GM18867 (cell line): ENCODE results near the gene MARCHF5.
"Not testable (repeated sequence)": the region's sequence is repeated elsewhere in the genome, so short reads cannot be mapped to it uniquely, and the experiment has no call there.

Experiments used
- ATAC-seq: cut with Tn5 transposase; IDR thresholded peaks from one replicate; pipeline ENCODE4 v1.9.1; 2021; ENCODE audit warnings: mild to moderate bottlenecking, moderate library complexity; ENCODE audit not compliant: unreplicated experiment

The MARCHF5 gene

DNA sequence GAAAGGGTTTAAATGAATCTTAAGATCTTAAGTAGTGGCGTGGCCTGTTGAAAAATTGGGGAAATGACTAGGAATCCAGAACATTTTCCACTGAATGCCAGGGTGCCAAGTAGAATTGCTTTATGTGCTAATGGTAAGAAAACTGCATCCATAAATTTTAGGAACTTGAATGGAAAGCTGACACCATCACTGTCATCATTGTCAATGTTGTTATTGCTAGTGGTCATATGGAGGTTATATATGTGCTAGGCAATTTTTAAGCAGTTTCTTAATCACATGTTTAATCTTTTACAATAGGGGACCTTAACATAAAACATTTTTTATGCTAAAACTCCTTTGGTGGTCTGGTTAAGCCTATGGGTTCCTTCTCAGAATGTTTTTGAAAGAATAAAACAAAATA is 13.1 kb downstream of the MARCHF5 start:
- no peak for ATAC-seq

GRCh38 chr10:92305133-92306072 is 14.4 kb downstream of the MARCHF5 start:
- no peak for ATAC-seq

GRCh38 chr10:92309272-92309671 is 18.3 kb downstream of the MARCHF5 start:
- ATAC-seq = no peak

GRCh38 chr10:92313750-92314149 is 22.8 kb downstream of the MARCHF5 start:
- ATAC-seq = no peak

DNA sequence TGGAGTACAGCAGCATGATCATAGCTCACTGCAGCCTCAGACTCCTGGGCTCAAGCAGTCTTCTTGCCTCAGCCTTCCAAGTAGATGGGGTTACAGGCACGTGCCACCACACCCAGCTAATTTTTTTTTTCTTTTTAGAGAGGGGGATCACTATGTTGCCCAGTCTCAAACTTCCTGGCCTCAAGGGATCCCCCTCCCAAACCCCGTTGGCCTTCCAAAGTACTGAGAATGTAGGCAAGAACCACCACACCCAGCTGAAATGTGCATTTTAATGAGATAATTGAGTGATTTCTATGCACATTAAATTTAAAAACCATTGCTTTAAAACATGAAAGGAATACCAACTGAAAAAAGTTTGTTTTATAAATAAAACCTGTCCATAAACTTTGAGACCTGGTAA is 25.6 kb downstream of the MARCHF5 start:
- no peak for ATAC-seq

DNA sequence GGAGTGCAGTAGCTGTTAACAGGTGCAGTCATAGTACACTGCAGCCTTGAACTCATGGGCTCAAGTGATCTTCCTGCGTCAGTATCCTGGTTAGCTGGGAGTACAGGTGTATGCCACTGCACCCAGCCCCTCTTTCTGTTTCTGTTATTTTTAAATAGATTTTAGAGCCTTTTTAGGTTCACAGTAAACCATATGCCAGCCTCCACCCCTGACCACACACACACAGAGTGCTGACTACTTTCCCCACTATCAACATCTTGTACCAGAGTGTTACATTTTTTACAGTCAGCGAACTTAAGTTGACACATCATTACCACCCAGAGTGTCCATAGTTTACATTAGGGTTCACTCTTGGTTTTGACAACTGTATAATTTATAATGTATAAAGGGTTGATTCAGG is 32.1 kb downstream of the MARCHF5 start:
- ATAC-seq = no peak

DNA sequence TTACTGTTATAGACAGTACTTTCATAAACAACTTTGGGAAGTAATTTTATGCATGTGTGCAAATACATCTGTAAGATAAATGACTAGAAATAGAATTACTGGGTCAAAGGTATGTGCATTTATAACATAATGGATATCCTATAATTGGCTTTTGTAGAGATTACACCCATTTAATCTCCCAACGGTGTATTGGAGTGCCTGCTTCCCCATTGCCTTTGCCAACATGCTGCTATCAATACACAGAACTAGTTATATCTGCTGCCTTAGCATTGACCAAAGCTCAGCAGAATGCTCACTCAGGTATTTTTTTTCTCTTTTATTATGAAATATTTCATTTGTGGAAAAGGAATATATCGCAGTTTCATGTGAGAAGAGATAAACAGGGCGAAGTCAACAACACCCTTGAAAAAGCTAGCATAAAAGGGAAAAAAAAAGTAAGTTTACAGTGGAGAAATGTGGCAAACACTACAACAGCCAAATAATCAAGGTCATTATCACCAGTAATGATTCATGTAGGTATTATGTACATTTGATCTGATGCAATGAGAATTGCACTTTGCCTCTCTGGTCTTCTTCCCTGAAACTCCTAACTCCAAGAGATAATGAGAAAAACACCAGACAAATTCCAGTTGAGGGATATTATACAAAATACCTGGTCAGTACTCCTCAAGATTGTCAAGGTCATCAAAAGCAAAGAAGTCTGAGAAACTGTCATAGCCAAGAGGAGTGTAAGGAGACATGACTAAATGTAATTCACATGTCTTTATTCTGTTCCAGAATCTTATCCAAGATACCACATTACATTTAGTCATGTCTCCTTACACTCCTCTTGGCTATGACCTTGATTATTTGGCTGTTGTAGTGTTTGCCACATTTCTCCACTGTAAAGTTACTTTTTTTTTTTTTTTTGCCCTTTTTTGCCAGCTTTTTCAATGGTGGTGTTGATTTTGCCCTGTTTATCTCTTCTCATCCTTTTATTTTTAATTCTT is 36.8 kb downstream of the MARCHF5 start:
- ATAC-seq = no peak

GRCh38 chr10:92328993-92329392 is 38.0 kb downstream of the MARCHF5 start:
- no peak for ATAC-seq

GRCh38 chr10:92329927-92330326 is 39.0 kb downstream of the MARCHF5 start:
- not testable (repeated sequence) for ATAC-seq

- ATAC-seq = no peak
Observed at GRCh38 chr10:92342796-92343195, 51.8 kb downstream of the MARCHF5 start.

- ATAC-seq = not testable (repeated sequence)
Observed at GRCh38 chr10:92345575-92345974, 54.6 kb downstream of the MARCHF5 start.

DNA sequence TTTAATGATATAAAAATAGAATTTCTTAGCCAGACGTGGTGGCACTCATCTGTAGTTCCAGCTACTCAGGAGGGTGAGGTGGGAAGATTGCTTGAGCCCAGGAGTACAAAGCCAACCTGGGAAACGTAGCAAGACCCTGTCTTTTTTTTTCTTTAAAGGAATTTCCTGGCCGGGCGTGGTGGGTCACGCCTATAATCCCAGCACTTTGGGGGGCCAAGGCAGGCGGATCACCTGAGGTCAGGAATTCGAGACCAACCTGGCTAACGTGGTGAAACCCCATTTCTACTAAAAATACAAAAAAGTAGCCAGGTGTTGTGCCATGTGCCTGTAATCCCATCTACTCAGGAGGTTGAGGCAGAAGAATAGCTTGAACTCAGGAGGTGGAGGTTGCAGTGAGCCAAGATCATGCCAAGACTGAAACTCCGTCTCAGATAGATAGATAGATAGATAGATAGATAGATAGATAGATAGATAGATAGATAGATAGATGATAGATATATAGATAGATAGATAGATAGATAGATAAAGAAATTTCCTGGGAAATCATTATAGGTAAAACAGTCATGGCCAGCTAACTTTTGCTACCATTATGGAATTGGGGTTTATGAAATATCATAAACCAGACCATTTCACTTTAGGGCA is 56.2 kb downstream of the MARCHF5 start:
- ATAC-seq = not testable (repeated sequence)

DNA sequence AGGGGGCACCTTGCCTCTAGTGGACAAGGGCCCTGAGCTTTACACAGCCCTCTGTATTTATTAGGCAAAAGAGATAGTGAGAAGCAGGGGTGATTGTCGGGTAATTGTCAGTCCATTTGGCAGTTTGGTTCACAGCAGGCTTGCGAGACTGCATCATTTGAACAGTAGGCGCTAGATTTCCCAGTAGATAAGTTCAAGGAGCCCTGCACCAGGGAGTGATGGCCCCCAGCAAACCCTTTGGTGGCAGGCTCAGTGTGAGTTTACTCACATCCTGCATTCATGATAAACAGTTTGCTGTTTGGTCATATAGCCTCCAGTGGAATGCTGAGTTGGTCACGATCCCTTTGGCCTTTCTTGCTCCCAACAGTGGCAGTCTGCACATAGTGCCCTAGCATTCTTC is 59.4 kb downstream of the MARCHF5 start:
- no peak for ATAC-seq

GRCh38 chr10:92354587-92354986 is 63.6 kb downstream of the MARCHF5 start:
- ATAC-seq = no peak

DNA sequence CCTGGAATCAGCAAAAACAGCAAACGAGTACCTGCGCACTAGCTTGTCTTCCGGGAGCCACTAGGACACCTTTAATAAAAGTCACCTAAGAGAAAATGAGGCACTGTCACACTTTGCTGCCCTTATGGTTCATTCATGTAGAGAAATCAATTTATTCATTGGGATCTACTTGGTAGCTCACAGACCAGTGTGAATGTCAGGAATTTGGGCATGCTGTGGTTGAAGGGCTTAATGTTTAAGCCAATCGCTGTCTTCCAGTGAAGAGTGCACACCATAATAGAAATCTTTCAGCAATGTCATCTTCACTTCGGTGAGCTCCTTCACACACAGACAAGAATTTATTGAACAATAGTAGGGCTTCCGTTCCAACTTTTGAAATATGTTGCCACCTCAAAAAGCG is 65.1 kb downstream of the MARCHF5 start:
- ATAC-seq = no peak

- ATAC-seq = no peak
Observed at GRCh38 chr10:92363498-92363897, 72.5 kb downstream of the MARCHF5 start.

DNA sequence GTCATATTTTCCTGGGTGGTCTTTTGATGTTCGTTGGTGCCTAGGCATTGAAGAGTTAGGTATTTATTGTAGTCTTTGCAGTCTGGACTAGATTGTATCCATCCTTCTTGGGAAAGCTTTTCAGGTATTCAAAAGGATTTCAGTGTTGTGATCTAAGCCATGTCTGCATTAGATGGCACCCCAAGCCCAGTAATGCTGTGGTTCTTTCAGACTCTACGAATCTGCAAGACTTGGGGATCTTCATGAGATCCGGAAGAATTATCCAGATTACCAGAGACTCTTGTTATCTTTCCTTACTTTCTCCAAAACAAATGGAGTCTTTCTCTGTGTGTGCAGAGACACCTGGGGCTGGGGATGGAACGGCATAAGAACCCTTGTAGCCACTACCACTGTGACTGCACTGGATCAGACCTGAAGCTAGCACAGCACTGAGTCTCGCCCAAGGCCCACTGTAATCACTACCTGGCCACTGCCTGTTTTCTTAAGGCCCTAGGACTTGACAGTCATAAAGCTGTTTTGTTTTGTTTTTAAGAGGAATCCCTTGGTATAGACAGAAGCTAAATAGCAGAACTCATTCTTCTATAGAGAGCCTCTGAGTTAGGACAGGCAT is 75.5 kb downstream of the MARCHF5 start:
- ATAC-seq = no peak

- ATAC-seq = no peak
Observed at GRCh38 chr10:92377962-92378361, 87.0 kb downstream of the MARCHF5 start.

DNA sequence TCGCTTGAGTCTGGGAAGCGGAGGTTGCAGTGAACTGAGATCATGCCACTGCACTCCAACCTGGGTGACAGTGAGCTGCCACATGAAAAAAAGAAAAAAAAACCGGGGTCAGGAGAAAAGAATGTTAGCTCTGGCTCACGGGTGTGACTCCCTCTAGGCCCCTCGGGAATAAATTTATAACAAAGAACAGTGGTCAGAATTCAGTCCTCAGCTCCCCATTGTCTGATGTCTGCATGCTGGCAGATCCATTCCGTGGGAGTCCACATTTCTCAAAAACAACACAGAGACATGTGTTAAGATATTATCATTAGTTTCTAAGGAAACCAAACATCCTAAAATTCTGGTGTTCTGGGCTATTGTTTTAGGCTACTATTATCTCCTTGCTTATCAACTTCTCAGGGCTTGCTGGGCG is 90.6 kb downstream of the MARCHF5 start:
- no peak for ATAC-seq

DNA sequence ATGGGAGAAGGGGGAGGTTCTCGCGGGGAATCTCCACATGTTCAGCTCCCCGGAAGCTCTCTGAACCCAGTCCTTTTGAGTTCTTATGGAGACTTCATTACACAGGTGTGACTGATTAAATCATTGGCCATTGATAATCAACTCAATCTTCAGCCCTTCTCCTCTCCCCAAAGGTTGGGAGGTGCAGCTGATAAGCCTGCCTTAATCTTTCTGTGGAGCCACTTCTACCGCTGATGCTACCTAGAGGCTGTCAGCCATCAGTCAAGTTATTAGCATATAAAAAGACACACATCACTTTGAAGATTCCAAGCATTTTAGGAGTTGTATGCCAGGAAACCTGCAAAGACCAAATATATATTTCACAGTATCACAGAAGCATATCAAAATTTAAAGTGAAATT is 91.7 kb downstream of the MARCHF5 start:
- ATAC-seq = no peak

DNA sequence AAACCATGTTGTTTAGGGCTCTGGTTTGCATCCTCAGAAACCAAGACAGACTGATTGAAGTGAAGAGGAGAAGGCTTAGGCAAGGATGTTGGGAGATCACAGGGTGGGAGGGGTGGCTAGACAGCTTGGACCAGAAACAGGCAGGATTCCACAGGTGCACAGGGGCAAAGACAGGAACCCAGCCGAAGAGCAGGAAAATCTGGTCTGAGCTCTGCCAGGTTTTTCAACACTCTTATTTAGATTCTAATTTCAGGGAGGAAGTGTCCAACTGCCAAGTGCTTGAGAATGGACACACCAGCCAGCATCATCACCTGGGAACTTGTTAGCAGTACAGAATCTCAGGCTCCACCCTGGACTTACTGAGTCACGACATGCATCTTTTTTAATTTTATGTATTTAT is 93.8 kb downstream of the MARCHF5 start:
- no peak for ATAC-seq
